NCI-H69 (cell line): ENCODE data around the gene USP1.

Source experiments
- DNase-seq: peaks from one replicate; lab custom pipeline; 2025; lab: John Stamatoyannopoulos, UW

Gene USP1

GRCh38 chr1:62484824-62485468 is 48.1 kb downstream of the USP1 start:
- no peak for DNase-seq

DNA sequence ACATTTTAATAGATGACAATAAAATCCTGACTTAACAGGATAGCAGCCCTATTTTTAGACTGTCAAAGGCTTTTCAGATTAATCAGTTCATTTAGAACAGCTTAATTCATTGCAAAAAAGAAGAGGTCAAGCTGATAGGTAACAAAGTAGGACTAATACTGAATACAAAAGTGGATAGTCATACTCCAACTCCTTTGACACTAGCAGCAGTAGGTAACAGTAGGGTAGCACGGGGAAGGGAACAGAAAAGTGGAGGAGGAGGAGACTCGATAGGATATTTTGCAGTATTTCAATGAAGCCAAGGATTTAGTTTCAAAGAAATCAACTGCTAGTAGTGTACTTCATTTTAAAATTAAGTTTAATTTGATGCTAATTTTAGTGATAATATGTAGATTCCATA is 51.1 kb downstream of the USP1 start:
- DNase-seq = no peak

DNA sequence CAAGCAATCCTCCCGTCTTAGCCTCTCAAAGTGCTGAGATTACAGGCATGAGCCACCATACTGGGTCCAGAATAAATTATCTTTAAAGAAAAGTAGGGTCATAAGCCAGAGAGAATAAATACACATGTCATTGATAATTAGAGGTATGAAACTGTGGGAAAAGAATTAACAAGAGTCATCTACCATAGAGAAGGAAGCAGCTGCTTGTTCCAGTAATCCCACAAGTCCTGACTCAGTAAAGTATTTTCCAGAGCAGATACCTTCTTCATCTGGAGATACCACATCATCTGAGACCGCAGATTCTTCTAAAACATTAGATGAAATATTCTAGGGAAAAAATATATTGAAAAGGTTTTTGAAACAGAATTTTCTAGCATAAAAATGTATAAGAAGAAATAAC is 55.7 kb downstream of the USP1 start:
- DNase-seq = no peak

DNA sequence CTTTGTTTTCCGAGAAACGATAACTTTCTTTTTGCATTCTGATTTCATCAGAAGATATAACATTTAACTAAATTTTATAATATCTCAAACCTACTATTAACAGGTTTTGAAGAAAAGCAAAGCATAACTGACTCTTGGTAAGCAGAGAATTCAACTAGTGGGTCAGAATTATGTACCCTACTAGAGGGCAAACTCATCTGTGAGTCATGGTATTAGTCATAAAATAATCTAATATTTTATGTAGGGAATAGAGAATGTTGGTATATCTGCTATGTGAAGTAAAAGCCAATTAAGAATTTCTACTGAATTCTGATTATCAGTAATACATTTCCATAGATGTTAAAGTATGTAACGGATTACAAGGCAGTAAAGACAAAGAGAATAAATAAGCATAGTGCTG is 56.8 kb downstream of the USP1 start:
- no peak for DNase-seq

- DNase-seq = no peak
Measured at GRCh38 chr1:62494137-62494536, 57.3 kb downstream of the USP1 start.

GRCh38 chr1:62500210-62500609 is 63.4 kb downstream of the USP1 start:
- DNase-seq = no peak
